Adrenal gland (tissue), 12 donors: ENCODE results near the gene LILRB5. TPM values are rescaled to one million over a fixed set of nuclear protein-coding genes. Genes with fewer than 3 reads are reported as not detected.
"Not testable (repeated sequence)": the region's sequence is repeated elsewhere in the genome, so short reads cannot be mapped to it uniquely, and the experiment has no call there.

Source experiments
- DNase-seq, 7 donors: peaks; one replicate each; pipeline ENCODE4 v3.0.0-alpha.2; 2019 to 2020
- H3K27ac ChIP-seq, 5 donors: fragments of 200-600 bp; sonication (generic) in 4 of 5; 1 replicate in 3 of 5; 2 replicates in 2 of 5; pipeline versions ENCODE4 v1.5.1 to v1.8.0; 2016 to 2020; ENCODE audit warnings: mild to moderate bottlenecking in 1 of 5
- H3K27me3 ChIP-seq: fragments of 200-600 bp; 2 replicates; pipeline ENCODE4 v1.8.0; 2021
- H3K36me3 ChIP-seq, 2 donors: fragments of 200-600 bp; replicated peaks in 1 of 2; 1 replicate in 1 of 2; 2 replicates in 1 of 2; pipeline versions ENCODE4 v1.5.1 to v1.8.0; 2018 to 2022
- H3K4me1 ChIP-seq, 2 donors: fragments of 200-600 bp; replicated peaks in 1 of 2; 1 replicate in 1 of 2; 2 replicates in 1 of 2; pipeline versions ENCODE4 v1.5.1 to v1.8.0; 2018 to 2021
- H3K4me3 ChIP-seq, 4 donors: fragments of 200-600 bp; sonication (generic) in 3 of 4; one replicate each; pipeline ENCODE4 v1.5.1; 2016 to 2018
- H3K9me3 ChIP-seq, 3 donors: fragments of 200-600 bp; sonication (generic) in 1 of 3; replicated peaks in 1 of 3; 1 replicate in 2 of 3; 2 replicates in 1 of 3; pipeline versions ENCODE4 v1.5.1 to v1.8.0; 2016 to 2021
- POLR2A ChIP-seq, 2 donors: fragments of 450-650 bp; IDR thresholded peaks; one replicate each; pipeline ENCODE4 v1.6.1; 2017; ENCODE audit warnings: antibody characterized with exemption in 2 of 2, mild to moderate bottlenecking in 2 of 2, moderate library complexity in 1 of 2
- WGBS, 4 donors: extraction: QIAGEN DNeasy Blood & Tissue Kit in 2 of 4; methylation state at CpG; one replicate each; pipeline versions ENCODE4 v1.1.5 to v1.1.7; 2013 to 2017; 5-methylcytosine and 5-hydroxymethylcytosine counted together
- intact Hi-C, 2 donors: fragments of 100-400 bp; cut with DNase I; formaldehyde crosslinking; loops; one replicate each; pipeline versions ENCODE4 v1.14.1 to v1.15.0; 2022 to 2023
- polyA plus RNA-seq, 3 donors: library from polyadenylated mRNA; stranded (reverse); fragments of 200-250 nt in 2 of 3; fragments of 350-450 nt in 1 of 3; fragmentation: Illumina TruSeq in 1 of 3; extraction: RNeasy Lipid Tissue Mini Kit (QIAGEN cat#74804) in 1 of 3; gene quantifications; one replicate each; pipeline ENCODE4 v1.2.3, GENCODE V29; 2013 to 2014
- total RNA-seq, 9 donors: library from RNA; depleted of rRNA in 4 of 9; stranded (reverse); fragments of >200 nt in 4 of 9; fragments of 120-200 nt in 1 of 9; fragmentation: NEBNext Ultra II Directional in 1 of 9; extraction: Animal tissue kit (Norgen Biotek cat#: 25700) in 1 of 9; gene quantifications; one replicate each; pipeline versions ENCODE4 v1.1.0 to v1.2.4, GENCODE V29; 2013 to 2023
- TF ChIP-seq, protein P1 (sequence below), 6 experiments: fragments of 450-650 bp in 4 of 6; fragments of 200-600 bp in 2 of 6; sonication (generic) in 1 of 6; IDR thresholded peaks; 1 replicate in 5 of 6; 2 replicates in 1 of 6; pipeline versions ENCODE4 v1.5.1 to v1.8.0; 2016 to 2021; ENCODE audit warnings: antibody characterized with exemption in 6 of 6, mild to moderate bottlenecking in 2 of 6, moderate library complexity in 1 of 6
- donor health status: healthy with polysubstance abuse.
- donor health status: Bipolar disorder and iron deficiency.
- donor health status: DM: yes; HTN: yes; CAD: no.
- donor health status: DM: no; HTN: no; CAD: no.
- donor health status: DM: no; HTN: no; CAD: no.
- donor health status: DM: yes; HTN: yes; CAD: no.

LILRB5 gene
- total and polyA plus RNA-seq, 12 donors = 4.2 to 68.6 (median 29.2) TPM

DNA sequence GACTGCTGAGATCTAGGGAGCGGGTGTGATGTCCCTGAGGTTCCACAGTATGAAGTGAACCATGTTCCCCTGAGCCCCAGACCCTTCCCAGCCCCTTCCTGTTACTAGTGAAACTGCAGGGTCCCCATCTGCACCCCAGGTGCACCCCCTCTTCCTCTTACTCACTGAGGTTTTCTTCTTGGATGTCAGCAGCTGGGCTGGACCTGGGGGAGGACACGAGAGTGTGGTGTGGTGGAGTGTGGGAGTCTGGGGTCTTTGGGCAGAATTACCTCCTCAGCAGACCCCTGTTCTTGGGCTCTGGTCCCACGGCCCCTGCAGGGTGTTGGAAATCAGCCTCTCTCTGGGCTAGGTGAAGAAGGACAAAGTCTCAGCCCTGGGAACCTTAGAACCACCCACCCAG lies 11.1 kb downstream of the LILRB5 start:
- no peak overlapping the region for H3K27ac ChIP-seq
- 66 to 78% (median 71%) methylated on average over 3 of the region's 3 CpGs for WGBS, 4 donors
- no peaks in the 10 kb centered on the region for H3K36me3 ChIP-seq
- no peaks in the 10 kb centered on the region for H3K9me3 ChIP-seq
- no peaks in the 10 kb centered on the region for H3K4me1 ChIP-seq
- H3K27me3 ChIP-seq = no peaks in the 10 kb centered on the region
- TF ChIP-seq, protein P1, sequence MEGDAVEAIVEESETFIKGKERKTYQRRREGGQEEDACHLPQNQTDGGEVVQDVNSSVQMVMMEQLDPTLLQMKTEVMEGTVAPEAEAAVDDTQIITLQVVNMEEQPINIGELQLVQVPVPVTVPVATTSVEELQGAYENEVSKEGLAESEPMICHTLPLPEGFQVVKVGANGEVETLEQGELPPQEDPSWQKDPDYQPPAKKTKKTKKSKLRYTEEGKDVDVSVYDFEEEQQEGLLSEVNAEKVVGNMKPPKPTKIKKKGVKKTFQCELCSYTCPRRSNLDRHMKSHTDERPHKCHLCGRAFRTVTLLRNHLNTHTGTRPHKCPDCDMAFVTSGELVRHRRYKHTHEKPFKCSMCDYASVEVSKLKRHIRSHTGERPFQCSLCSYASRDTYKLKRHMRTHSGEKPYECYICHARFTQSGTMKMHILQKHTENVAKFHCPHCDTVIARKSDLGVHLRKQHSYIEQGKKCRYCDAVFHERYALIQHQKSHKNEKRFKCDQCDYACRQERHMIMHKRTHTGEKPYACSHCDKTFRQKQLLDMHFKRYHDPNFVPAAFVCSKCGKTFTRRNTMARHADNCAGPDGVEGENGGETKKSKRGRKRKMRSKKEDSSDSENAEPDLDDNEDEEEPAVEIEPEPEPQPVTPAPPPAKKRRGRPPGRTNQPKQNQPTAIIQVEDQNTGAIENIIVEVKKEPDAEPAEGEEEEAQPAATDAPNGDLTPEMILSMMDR (IDR thresholded peaks at IDR 0.05) = no peak
- no peak for TF ChIP-seq POLR2A (IDR thresholded peaks at IDR 0.05)
- DNase-seq = peak in 1 of 7 donors; percentile 15
- intact Hi-C loops = loop anchor here in 1 of 2 donors (2.0 kb wide), 1 partner anchor 23 kb away; the partner anchor contains the start of gene LILRB3
- no peak overlapping the region for H3K4me3 ChIP-seq

- H3K36me3 ChIP-seq, H3K4me3 ChIP-seq, H3K27me3 ChIP-seq, H3K27ac ChIP-seq, H3K9me3 ChIP-seq, H3K4me1 ChIP-seq: not testable (repeated sequence)
- 63% methylated on average over 7 of the region's 8 CpGs; no CpG with 5 or more reads in 3 of the 4 donors for WGBS, 4 donors
- DNase-seq = peak in 1 of 7 donors; percentile 11
- intact Hi-C loops = loop anchor here in 1 of 2 donors (2.0 kb wide), 1 partner anchor 21 kb away; the partner anchor contains the start of gene LILRB3
Observed at GRCh38 chr19:54243809-54244208, 13.3 kb downstream of the LILRB5 start.

- intact Hi-C loops, H3K27ac ChIP-seq, H3K36me3 ChIP-seq, H3K4me3 ChIP-seq, H3K4me1 ChIP-seq, H3K27me3 ChIP-seq, H3K9me3 ChIP-seq: not testable (repeated sequence)
- 47% methylated on average over 6 of the region's 6 CpGs; no CpG with 5 or more reads in 3 of the 4 donors for WGBS, 4 donors
- DNase-seq = peak in 1 of 7 donors; percentile 56
Observed at GRCh38 chr19:54242646-54243045, 14.4 kb downstream of the LILRB5 start, which contains the start of gene LILRA6. TSS of gene LILRA6 (minus strand) at chr19:54242790.

DNA sequence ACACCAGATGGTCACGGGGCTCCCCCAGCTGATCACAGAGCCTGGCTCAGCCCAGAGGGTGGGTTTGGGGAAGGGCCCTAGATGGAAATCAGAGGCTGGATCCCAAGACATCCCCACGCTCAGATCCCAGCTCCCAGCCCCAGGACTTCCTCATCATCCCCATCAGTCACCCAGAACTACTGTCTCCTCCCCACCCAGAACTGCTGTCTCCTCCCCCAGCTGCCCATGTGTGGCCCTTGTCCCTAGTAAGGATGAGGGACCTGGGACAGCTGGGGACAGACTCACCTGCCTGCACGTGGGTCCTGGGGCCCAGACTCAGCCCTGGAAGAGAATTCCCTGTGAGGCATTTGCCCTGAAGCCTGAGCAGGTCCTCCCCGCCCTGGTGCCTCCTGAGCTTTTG lies 14.8 kb downstream of the LILRB5 start:
- H3K27me3 ChIP-seq, H3K4me1 ChIP-seq, H3K9me3 ChIP-seq, H3K4me3 ChIP-seq, H3K27ac ChIP-seq, intact Hi-C loops, DNase-seq, H3K36me3 ChIP-seq: not testable (repeated sequence)
- 67% methylated on average over 4 of the region's 4 CpGs; no CpG with 5 or more reads in 3 of the 4 donors for whole genome bisulfite sequencing, 4 donors

DNA sequence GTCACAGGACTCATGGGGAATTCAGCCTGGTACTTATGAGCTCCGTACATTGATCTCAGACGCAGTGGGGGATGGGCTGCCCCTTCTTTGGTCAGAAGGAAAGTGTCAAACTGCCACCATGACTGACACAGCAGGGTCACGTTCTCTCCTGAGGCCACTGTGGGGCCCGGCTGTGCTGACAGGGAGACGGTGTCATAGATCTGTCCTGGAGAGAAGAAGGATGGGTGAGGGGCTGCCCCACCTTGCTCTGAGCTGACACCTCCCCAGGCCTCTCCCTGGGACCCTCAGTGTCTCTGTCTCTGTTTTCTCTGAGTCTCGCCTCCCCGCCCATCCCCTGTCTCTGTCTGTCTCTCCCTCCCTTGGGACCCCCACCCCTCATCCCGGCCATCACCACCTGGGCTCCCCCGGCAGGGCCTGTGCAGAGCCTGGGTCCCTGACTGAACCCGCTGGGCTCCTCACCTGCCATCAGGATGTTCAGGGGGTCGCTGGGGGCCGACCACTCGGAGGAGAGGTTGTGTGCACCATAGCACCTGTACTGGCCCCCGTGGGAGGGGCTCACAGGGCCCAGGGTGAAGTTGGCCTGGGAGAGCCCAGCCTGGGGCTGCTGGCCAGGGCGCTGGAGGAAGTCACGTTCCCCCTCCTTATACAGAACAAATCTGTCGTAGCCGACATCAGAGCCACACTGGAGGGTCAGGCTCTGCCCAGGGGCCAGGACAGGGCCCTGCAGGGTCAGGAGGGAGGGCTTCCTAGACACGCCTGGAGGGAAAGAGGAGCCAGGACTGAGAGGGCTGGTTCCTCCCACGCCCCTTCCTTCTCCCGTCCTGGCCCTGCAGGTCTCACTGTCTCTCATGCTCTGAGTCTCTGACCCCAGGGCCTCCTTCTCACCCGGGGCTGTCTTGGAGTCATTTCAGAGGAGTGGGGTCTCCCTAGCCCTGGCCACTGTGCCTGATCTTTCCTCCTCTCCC lies 16.4 kb downstream of the LILRB5 start:
- DNase-seq = peak in 2 of 7 donors; percentile 12 to 45
- 47 to 60% (median 59%) methylated on average over 1 to 19 of the region's 22 CpGs for WGBS, 4 donors
- intact Hi-C loops, H3K4me1 ChIP-seq, H3K9me3 ChIP-seq, H3K4me3 ChIP-seq, H3K27me3 ChIP-seq, H3K36me3 ChIP-seq, H3K27ac ChIP-seq: not testable (repeated sequence)

GRCh38 chr19:54239491-54240371 lies 17.3 kb downstream of the LILRB5 start:
- H3K27me3 ChIP-seq, H3K4me1 ChIP-seq, H3K9me3 ChIP-seq, H3K36me3 ChIP-seq, intact Hi-C loops, H3K4me3 ChIP-seq, H3K27ac ChIP-seq: not testable (repeated sequence)
- 63 to 69% (median 67%) methylated on average over 3 to 15 of the region's 21 CpGs for WGBS, 4 donors
- DNase-seq = peak in 3 of 7 donors; percentile 10 to 52 (median 17)
